Cerebellar cortex (tissue), 1 donor: Measurements from ENCODE around the gene RTEL1.
"Not testable (repeated sequence)": the region's sequence is repeated elsewhere in the genome, so short reads cannot be mapped to it uniquely, and the experiment has no call there.

Source experiments
- DNase-seq: peaks from one replicate; pipeline ENCODE4 v3.0.0-alpha.2; 2015; ENCODE audit warnings: low spot score

The RTEL1 gene

DNA sequence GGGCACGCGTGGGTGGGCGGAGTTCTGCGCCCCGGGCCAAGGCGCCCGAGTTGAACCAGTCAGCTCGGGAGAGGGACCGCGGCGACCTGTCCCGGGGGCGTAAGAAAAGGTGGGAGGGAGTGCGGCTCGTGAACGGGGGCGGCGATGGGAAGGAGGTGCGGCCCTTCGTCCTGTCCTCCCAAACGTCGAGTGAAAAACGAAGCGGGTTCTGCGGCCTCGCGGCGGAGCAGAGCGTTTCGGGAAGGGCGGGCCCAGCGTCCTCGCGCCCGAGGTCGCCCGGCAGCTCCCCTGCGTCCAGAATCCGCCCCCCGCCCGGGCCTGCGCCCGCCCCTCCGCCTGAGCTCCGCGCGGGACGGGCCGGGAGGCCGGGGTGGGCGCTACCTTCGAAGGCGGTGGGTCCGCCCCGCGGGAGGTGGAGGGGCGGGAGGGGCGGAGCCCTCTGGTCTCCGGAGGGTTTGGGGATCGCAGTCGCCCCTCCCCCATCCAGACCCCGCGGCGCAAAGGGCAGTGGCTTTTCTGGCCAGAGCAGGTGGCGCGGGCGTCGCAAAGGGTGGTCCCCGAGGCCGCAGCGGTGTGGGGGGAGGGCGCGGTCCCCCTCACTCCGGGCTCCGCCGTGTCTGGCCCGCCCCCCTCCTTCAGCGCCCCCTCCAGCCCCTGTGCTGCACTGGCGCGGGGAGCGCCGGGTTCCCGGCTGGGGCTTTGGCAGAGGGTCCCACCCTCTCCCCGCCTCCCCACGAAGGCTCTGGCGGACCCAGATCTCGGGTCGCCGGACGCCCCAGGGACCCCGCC, 5.7 kb upstream of the RTEL1 start:
- no peak for DNase-seq

DNA sequence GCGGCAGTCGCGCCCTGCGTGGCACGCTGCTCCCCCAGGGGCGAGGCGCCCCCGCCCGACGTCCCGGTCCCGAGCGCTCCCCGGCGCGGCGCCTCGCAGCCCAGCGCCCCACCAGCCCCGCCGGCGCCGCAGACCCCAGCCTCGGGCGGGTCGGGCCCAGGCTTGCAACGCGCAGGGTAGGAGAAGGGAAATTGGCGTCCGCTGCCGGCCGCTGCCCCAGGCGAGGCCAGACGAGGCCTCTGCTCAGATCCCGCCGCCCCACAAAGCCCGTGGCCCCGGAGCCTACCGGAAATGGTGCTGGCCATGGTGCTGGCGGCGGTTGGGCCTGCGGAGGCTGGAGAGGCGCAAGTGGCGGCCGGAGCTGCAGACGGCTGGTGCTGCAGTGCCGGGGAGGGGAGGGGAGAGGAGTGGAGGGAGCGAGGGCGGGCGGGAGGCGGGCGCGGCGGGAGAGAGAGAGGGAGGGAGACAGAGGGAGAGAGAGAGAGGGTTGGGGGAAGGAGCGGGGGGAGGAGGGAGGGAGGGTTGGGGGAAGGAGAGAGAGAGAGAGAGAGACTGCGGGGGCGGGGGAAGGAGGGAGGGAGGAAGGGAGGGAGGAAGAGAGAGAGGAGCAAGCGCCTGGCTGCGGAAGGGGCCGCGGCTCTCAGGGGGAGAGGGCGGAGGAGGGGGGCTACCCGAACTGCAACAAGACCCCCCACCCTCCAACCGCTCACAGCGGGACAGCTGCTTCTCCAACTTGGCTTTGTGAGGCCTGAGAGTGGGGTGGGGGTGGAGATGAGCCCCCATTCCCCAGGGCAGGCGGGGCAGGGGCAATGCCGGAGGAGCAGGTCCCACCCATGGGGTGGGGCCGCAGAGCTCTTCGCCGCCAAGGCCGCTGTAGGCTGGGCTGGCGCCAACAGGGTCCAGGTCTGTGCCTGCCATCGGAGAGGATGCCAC, 4.8 kb upstream of the RTEL1 start, which contains the start of gene STMN3:
Gene STMN3, minus strand, starts transcription at position 384 of the 933 bp plus-strand sequence. Its CDS starts 79 bp downstream, at position 305.
- peak; percentile 91 for DNase-seq

DNA sequence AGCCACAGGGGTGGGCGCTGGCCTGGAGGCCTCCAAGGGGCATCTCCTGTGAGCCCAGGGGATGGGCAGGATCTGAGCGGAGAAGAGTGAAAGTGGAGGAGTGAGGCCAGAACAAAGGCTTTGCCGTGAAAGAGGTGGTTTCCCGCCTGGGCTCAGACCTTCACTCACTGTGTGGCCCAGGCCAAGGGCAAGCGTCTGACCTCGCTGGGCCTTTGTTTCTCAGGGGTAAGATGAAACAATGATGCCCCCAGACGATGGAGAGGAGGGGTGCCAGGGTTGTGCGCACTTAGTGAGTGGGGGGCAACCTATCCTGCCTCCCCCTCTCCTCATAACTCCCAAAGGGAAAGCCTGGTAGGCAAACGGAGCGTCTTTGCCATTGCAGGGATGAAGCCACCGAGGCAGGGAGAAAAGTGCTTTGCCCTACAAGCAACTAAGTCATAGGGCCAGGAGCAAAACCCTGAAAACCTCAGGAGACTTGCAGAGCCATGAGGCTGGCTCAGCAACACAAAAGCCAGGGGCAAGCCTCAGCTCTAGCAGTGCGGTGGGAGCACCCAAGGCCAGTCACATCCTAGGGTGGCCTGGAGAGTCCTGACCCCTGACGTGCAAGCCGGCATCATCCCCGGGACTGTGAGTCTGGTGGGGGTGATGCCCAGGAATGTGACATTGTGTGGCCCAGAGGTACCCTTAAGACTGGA, 4.0 kb upstream of the RTEL1 start:
- no peak for DNase-seq

DNA sequence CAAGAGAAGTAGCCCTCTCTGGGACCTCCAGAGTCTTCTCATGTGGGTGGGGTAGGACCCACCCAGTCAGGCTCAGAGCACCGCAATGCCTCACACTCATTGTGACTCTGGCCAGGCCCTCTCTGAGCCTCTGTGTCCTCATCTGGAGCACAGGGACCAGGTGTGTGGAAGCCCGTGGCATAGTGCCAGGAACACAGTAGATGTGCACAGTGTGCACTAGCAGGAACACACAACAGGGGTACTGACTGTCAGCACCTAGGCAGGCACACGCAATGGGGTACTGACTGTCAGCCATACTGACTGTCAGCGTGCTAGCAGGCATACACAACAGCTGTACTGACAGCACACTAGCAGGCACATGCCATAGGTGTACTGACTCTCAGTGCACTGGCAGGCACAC, 2.9 kb upstream of the RTEL1 start:
- no peak for DNase-seq

DNA sequence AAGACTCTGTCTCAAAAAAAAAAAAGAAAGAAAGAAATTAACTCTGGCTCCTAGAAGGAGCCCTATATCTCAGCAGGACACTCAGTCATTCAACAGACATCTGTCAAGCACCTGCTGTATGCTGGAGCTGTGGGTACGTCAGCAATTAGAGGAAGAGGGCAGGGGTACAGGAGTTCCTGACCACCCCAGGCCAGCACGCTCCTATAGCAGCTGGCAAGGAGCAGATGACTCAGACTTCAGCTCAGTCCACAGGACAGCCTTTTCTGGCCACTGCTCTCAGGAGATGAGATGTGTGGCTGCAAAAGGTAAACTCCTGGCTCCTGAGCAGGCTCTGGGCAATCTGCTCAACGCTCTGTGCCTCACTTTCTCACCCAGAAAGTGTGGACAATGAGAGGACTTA, 1.7 kb upstream of the RTEL1 start:
- no peak for DNase-seq

DNA sequence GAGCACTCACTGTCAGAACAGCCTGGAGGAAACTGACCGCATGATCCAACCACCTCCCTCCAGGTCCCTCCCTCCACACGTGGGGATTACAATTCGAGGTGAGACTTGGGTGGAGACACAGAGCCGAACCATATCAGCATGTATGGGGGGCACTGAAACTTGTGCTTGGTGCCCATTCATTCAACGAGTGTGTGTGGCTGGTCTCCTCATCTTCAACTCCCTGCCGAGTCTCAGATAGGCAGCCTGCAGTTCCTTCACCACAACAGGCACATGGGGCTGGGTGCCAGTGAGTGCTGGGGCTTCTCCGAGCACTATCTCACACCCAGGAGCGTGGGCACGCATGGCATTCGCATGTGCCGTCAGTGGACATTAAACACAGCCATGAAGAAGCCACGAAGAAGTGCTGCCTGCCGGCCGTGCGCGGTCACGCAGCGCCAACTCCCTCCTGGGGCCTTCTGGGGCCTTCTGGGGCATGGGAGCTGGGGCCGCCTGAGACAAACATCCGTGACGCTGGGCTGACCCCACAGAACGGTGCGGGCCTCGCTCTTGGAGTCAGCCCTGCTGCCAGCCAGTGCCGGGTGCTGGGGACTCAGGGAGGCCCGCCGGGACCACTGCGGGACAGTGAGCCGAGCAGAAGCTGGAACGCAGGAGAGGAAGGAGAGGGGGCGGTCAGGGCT, 714 bp upstream of the RTEL1 start:
- DNase-seq: no peak

DNA sequence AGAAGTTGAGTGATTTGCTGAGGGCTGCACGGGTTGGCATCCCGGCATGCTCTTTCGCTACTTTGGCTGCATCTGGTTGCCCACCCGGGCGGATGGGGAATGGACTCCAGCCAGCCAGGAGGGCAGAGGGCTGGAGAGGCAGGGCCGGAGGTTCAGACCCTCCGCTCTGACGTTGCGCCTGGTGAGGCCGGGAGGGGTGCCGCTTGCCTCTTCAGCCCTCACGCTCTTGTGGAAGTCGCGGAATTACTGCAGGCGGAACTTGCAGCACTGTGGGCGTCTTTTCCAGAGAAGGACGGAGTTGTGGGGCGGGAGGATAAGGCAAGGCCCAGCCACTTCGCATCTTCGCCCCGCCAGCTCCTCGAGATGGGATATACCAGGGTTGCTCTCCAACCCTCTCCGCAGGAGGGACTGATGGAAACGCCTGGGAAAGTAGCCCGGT, 656 bp downstream of the RTEL1 start:
- no peak for DNase-seq

DNA sequence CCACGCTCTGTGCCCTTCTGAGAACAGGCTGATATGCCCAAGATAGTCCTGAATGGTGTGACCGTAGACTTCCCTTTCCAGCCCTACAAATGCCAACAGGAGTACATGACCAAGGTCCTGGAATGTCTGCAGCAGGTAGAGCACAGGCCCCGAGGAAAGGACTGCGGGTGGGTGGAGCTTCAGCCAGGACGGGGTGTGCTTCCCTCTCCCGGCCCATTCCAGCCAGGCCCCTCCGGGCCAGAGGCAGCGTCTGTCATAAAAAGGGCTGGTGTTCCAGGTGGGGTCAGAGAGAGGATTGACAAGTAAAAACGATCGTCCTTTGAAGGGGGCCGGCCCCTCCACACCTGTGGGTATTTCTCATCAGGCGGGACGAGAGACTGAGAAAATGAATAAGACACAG, 1.3 kb downstream of the RTEL1 start:
- no peak for DNase-seq

DNA sequence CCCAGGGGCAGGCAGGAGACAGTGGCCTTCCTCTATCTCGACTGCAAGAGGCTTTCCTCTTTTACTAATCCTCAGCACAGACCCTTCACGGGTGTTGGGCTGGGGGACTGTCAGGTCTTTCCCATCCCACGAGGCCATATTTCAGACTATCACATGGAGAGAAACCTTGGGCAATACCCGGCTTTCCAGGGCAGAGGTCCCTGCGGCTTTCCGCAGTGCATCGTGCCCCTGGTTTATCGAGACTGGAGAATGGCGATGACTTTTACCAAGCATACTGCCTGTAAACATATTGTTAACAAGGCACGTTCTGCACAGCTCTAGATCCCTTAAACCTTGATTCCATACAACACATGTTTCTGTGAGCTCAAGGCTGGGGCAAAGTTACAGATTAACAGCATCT, 2.1 kb downstream of the RTEL1 start:
- not testable (repeated sequence) for DNase-seq

DNA sequence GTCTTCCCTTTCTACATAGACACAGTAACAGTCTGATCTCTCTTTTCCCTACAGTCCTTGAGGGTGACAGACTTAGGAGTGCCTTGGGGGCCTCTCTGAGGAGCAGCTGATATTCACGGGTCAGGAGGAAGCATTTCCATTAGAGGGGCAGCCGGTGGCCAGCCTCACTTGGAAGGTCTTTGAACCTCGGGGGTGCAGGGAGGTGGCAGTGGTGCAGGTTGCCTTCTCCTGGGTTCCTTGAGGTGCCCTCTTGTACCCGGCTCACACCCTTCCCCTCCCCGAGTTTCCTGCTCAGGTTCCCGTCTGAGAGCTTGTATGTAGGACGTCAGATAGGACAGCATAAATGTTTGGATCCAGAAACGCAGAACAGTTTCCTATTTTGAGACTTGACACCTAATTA, 2.5 kb downstream of the RTEL1 start:
- no peak for DNase-seq

DNA sequence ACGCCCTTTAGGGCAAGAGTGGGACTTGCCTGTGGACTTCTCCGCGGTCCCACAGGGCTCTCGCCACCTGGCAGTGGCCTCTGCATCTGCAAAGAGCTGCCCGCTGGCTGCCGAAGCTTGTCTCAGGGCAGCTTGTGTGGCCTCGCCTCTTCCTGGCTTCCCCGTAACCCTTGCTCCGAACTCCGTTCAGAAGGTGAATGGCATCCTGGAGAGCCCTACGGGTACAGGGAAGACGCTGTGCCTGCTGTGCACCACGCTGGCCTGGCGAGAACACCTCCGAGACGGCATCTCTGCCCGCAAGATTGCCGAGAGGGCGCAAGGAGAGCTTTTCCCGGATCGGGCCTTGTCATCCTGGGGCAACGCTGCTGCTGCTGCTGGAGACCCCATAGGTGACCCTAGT, 3.0 kb downstream of the RTEL1 start:
- no peak for DNase-seq

DNA sequence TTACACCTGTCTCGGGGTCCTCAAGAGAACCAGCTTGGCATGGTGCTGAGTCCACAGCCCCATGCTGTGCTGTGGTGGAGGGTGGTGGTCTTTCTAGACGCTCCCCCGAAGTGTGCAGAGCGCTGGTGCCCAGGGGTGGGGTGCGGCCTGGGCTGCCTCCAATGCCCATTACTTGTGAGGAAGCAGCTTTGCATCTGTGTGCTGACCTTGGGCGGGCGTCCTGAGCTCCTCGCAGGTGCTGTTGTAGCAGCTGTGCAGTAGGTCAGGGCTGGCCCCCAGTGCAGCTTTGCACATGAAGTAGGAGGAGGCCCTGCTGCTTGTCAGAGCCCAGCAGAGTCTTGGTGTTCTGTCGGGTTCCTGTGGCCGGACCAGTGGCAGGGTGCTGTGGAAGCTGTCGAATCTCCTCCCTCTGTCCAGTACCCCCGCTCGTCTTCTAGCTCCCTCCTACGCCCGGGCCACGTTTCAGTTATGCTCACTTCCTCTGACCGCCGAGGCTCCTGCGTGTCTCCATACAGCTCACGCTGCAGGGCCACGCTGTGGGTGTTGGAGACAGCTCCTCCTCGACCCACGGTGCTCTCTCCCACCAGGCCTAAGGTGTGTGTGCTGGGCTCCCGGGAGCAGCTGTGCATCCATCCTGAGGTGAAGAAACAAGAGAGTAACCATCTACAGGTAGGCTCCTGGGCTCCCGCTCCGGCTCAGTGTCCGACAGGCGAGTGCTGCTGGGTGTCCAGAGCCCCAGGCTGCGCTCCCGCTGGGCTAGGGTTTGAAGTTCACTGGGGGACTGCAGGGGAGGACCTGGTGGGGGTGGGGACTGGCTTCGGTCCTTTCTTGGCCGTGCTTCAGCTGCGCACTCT, 4.1 kb downstream of the RTEL1 start:
- DNase-seq: no peak

DNA sequence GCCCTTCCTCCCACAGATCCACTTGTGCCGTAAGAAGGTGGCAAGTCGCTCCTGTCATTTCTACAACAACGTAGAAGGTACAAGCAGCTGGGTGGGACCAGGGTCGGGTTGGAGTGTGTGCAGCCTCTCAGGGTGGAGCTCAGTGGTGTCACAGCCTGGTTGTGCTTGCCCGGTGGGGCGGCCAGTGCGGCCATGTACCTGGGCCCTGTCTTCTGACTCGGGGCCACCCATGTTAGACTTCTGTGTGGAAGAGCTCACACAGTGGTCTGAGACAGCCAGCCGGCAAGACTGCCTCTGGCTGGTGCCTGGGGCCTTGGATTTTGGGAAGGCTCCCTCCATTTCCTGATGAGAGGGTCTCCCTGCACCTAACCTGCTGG, 4.7 kb downstream of the RTEL1 start:
- DNase-seq: no peak

DNA sequence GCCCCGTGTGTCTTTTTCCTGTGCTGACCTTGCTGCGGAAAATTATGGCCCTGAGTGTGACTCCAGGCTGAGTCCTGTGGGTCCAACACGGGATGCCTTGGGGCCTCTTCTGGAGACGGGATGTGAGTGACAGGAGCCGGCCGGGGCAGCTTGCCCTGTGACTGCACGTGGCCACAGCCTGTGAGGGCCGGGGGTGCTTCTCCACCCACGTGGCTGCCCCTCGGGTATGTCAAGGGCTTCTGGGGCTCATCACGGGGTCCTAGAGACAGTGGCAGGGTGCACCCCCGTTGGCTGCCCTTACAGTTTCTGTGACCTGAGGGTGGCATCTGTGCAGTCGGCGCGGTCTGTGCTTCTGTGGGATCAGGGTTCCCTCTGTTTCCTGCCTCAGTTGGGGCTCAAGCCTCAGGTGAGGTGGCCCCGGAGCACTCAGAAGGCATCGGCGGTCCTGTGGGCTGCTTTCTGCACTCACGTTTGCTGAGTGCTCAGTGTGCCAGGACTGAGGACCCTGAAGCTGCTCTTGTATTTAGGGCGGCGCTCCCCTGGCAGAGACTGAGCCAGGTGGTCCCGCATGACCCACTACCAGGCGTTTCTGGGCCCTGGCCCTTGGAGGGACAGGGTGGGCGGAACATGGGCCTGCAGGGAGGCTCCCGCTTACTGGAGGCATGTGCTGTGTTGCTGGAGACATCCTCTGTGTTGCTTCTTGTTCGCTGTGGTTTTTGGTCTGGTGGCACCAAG, 5.4 kb downstream of the RTEL1 start:
- DNase-seq: no peak

DNA sequence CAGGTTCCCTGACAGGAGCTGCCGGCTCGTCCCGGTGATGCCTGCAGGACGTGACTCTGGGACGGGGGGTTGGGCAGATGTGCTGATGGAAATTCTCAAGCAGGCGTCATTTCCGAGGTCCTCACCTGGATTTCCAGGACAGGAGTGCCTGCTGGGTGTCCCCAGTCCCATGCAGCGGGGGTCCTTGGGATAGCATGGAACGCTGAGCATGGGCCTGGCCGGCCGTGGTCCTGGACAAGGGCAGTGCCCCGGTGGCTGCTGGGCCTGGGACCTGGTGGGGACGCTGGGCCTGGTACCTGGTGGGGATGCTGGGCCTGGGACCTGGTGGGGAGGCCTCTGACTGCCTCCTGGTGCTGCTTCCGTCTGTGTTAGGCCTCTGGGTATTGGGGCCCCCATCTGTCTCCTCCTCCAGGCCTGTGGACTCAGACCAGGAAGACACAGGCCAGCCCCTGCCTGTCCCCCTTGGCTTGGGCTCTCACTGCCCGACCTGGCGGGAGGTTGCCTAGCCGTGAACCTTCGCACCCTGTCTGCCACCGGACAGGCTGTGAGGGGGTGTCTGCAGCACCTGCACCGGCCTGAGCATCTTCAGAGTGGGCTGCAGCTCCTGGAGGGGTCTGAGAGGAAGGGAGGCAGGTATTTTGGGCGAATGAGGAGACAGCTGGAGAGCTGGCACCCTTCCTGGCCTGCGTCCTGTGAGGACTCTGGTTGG, 6.2 kb downstream of the RTEL1 start:
- no peak for DNase-seq

DNA sequence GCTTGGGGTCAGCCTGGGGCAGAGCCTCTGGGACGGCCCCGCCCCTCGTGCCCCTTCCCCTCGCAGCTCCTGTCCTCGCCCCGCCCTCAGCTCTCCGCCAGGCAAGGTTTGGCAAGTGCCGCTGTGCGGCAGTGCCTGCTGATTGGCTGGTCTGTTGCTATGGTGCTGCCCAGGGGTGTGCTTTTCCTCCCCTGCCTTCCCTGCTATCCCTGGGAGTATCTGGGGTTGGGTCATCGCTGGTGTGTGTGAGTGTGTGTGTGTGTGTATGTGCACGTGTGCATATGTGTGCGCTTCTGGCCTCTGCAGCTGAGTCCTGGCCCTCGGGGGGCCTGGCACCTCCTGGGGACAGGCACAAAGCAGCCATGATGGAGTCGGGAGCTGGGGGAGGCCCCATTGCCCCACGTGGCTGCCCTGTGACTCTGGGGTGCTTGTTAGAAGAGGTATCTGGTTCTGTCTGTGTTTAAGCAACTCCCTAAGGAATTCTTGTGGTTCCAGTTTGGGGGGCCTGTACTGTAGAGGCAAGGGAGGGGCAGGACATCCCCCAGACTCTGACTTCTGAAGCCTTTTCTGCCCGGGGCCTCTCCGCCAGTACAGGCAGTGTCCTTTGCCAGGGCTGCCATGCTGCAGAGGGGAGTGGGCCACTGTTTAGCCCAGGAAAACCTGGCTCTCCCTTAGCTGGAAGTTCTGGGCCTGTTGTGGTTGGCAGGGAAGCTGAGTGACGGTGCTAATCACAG, 6.9 kb downstream of the RTEL1 start:
- DNase-seq: peak; percentile 87

DNA sequence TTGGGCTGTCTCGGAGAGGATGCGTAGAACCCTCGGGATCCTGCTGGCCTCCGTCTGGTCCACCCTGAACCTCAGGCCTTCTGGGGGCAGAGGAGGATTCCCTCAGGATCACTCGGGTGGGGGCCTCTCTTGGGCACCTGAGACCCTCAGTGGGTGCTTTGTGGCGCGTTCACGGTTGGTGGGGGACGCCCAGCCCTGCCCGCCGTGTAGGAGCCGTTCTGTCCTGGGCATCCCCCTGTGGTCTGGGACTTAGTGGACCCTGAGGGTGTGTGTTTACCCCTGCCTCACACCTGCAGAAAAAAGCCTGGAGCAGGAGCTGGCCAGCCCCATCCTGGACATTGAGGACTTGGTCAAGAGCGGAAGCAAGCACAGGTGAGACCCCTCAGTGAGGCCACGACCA, 7.6 kb downstream of the RTEL1 start:
- DNase-seq: no peak

DNA sequence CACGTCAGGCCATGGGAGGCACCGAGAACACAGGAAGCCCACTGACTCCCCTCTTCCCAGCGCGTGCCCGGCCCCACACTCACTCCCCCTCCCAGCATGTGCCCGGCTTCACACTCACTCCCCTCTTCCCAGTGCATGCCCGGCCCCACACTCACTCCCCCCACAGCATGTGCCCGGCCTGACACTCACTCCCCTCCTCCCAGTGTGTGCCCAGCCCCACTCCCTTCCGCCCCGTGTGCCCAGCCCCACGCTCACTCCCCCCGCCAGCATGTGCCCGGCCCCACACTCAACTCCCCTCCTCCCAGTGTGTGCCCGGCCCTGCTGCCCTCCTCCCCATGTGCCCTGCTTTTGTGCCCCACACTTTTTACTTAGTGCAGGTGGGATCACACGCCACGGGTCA, 9.7 kb downstream of the RTEL1 start:
- no peak for DNase-seq

DNA sequence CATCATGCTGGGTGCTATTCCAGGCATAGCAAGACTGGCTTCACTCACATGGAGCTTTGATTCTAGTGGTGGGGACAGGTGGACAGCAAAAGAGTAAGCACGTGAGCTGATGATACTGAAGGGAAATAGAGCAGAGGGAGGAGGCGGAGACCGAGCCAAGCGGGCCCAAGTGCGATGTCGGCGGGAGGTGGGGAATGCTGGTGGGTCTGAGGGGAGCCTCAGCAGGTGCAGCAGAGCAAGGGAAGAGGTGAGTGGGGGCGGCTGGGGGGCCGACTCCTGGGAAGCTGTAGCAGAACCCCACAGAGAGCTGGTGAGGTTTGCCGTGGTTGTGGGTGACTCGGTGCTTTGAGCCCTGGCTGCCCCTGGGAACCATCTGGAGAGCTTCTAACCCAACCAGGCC, 10.2 kb downstream of the RTEL1 start:
- no peak for DNase-seq
